HCT116 (cell line): ENCODE data around the gene ARNT2. TPM values are rescaled to one million over a fixed set of nuclear protein-coding genes. Genes with fewer than 3 reads are reported as not detected.

ENCODE experiments used
- ATAC-seq: fragments of 200-7000 bp; cut with Tn5 transposase; 2 replicates; pipeline ENCODE4 v1.9.1; 2020; ENCODE audit warnings: mild to moderate bottlenecking, moderate library complexity
- BruUV-seq: library from RNA; stranded (reverse); fragments of 400-500 nt; replicated peaks from 2 replicates; lab custom pipeline; 2021; lab: Mats Ljungman, UMichigan
- CTCF ChIA-PET: fragments of 300-600 bp; sonication (Branson Sonifier 250); formaldehyde crosslinking; loops from one replicate; lab custom pipeline; 2021; ENCODE audit warnings: antibody characterized with exemption; lab: Charles Lee
- POLR2A ChIA-PET: fragments of 300-600, 350-600 bp; sonication (Branson Sonifier 250); formaldehyde crosslinking; loops from one replicate; lab custom pipeline; 2021; ENCODE audit warnings: antibody characterized with exemption; lab: Charles Lee
- RAD21 ChIA-PET, 2 experiments: fragments of 300-600 bp; sonication (Branson Sonifier 250); formaldehyde crosslinking; loops; one replicate each; lab custom pipeline; 2023; ENCODE audit warnings: low total read pairs in 2 of 2; ENCODE audit not compliant: uncharacterized antibody in 2 of 2, unreplicated experiment in 2 of 2, low non-redundant PET in 1 of 2; lab: Charles Lee
- DNase-seq: peaks from one replicate; pipeline ENCODE4 v3.0.0-alpha.2; 2010; ENCODE audit warnings: low read depth, low spot score
- H2AFZ ChIP-seq: fragments of 200-600 bp; shearing (Covaris generic), sonication (generic); 2 replicates; pipeline ENCODE4 v1.6.1; 2017; ENCODE audit warnings: low read depth, mixed run types, mixed read lengths, antibody characterized with exemption, low read length; ENCODE audit not compliant: poor library complexity, severe bottlenecking
- H3K27ac ChIP-seq: 2 replicates; pipeline ENCODE4 v1.5.1; 2012; ENCODE audit warnings: low read depth, low read length
- H3K27me3 ChIP-seq: fragments of 200-600 bp; sonication (generic); 2 replicates; pipeline ENCODE4 v1.6.1; 2016; ENCODE audit warnings: mixed run types, low read length, mixed read lengths; ENCODE audit not compliant: insufficient read depth
- H3K36me3 ChIP-seq, 2 experiments: fragments of 200-500 bp in 1 of 2; fragments of 200-600 bp in 1 of 2; sonication (Bioruptor generic) in 1 of 2; sonication (generic) in 1 of 2; 2 replicates each; pipeline versions ENCODE4 v1.5.1 to v1.6.1; 2014 to 2016; ENCODE audit warnings: low read length in 2 of 2, inconsistent platforms in 1 of 2, mixed read lengths in 1 of 2, mixed run types in 1 of 2; ENCODE audit not compliant: insufficient read depth in 2 of 2, control insufficient read depth in 1 of 2
- H3K4me1 ChIP-seq, 2 experiments: fragments of 200-600 bp in 1 of 2; sonication (generic) in 1 of 2; 2 replicates each; pipeline versions ENCODE4 v1.5.1 to v1.6.1; 2012 to 2017; ENCODE audit warnings: low read length in 2 of 2, inconsistent platforms in 1 of 2, mild to moderate bottlenecking in 1 of 2, mixed read lengths in 1 of 2, mixed run types in 1 of 2, moderate library complexity in 1 of 2; ENCODE audit not compliant: insufficient read depth in 2 of 2, control insufficient read depth in 1 of 2
- H3K4me2 ChIP-seq: fragments of 200-600 bp; sonication (generic); 2 replicates; pipeline ENCODE4 v1.6.1; 2017; ENCODE audit warnings: mixed run types, low read length, mixed read lengths
- H3K4me3 ChIP-seq, 2 experiments: fragments of 200-600 bp in 1 of 2; sonication (generic) in 1 of 2; replicated peaks in 1 of 2; 2 replicates each; pipeline ENCODE4 v1.5.1; 2011 to 2016; ENCODE audit warnings: low read length in 2 of 2, control low read depth in 1 of 2, low read depth in 1 of 2, mild to moderate bottlenecking in 1 of 2, mixed read lengths in 1 of 2, mixed run types in 1 of 2
- H3K79me2 ChIP-seq: fragments of 200-600 bp; sonication (generic); 2 replicates; pipeline ENCODE4 v1.6.1; 2017; ENCODE audit warnings: mild to moderate bottlenecking, mixed run types, low read length, moderate library complexity, mixed read lengths; ENCODE audit not compliant: insufficient read depth
- H3K9ac ChIP-seq: fragments of 200-600 bp; sonication (generic); 2 replicates; pipeline ENCODE4 v1.6.1; 2016; ENCODE audit warnings: low read length, mixed read lengths
- H3K9me2 ChIP-seq: fragments of 200-600 bp; sonication (generic), shearing (Covaris generic); 2 replicates; pipeline ENCODE4 v1.6.1; 2017; ENCODE audit warnings: mixed run types, mild to moderate bottlenecking, moderate library complexity; ENCODE audit not compliant: insufficient read depth
- H3K9me3 ChIP-seq, 2 experiments: fragments of 200-500 bp in 1 of 2; fragments of 200-600 bp in 1 of 2; sonication (Bioruptor generic) in 1 of 2; sonication (generic) in 1 of 2; 2 replicates each; pipeline ENCODE4 v1.6.1; 2014 to 2017; ENCODE audit warnings: low read length in 2 of 2, mixed read lengths in 2 of 2, inconsistent platforms in 1 of 2, low read depth in 1 of 2, mild to moderate bottlenecking in 1 of 2, mixed run types in 1 of 2, moderate library complexity in 1 of 2; ENCODE audit not compliant: control insufficient read depth in 1 of 2, insufficient read depth in 1 of 2
- H4K20me1 ChIP-seq: fragments of 200-600 bp; sonication (generic), shearing (Covaris generic); 2 replicates; pipeline ENCODE4 v1.6.1; 2017; ENCODE audit warnings: mixed run types, mild to moderate bottlenecking, moderate library complexity; ENCODE audit not compliant: insufficient read depth
- CTCF ChIP-seq, 3 experiments: fragments of 200-600 bp in 1 of 3; sonication (generic) in 1 of 3; IDR thresholded peaks in 2 of 3; conservative IDR thresholded peaks in 1 of 3; 2 replicates each; pipeline ENCODE4 v1.5.1; 2012 to 2017; ENCODE audit warnings: low read depth in 2 of 3, low read length in 2 of 3, antibody characterized with exemption in 1 of 3, borderline replicate concordance in 1 of 3, control low read depth in 1 of 3, mild to moderate bottlenecking in 1 of 3, mixed read lengths in 1 of 3, mixed run types in 1 of 3, moderate library complexity in 1 of 3; ENCODE audit not compliant: insufficient read depth in 1 of 3
- FOSL1 ChIP-seq: IDR thresholded peaks from 2 replicates; pipeline ENCODE4 v1.6.1; 2012; ENCODE audit warnings: low read depth
- MAX ChIP-seq: IDR thresholded peaks from 2 replicates; pipeline ENCODE4 v1.6.1; 2012
- RAD21 ChIP-seq: IDR thresholded peaks from 2 replicates; pipeline ENCODE4 v1.6.1; 2012; ENCODE audit warnings: low read depth, mild to moderate bottlenecking
- TCF7L2 ChIP-seq: IDR thresholded peaks from 2 replicates; pipeline ENCODE4 v1.7.0; 2011; ENCODE audit warnings: borderline replicate concordance, inconsistent platforms; ENCODE audit not compliant: insufficient read depth, insufficient read length; ENCODE audit errors: extremely low read depth
- ZBTB33 ChIP-seq: IDR thresholded peaks from 2 replicates; pipeline ENCODE4 v1.6.1; 2011; ENCODE audit warnings: mild to moderate bottlenecking, low read length, moderate library complexity; ENCODE audit not compliant: insufficient replicate concordance; ENCODE audit errors: extremely low read depth
- ZFX ChIP-seq: fragments of 450-650 bp; IDR thresholded peaks from 2 replicates; pipeline ENCODE4 v1.6.1; 2017
- intact Hi-C: fragments of 100-400 bp; cut with micrococcal nuclease; formaldehyde crosslinking; loops from 2 replicates; pipeline ENCODE4 v1.10.0; 2022
- total RNA-seq: library from RNA; stranded (reverse); gene quantifications from one replicate; pipeline ENCODE4 v1.2.1, GENCODE V29; 2021; ENCODE audit not compliant: unreplicated experiment

The ARNT2 gene
- total RNA-seq, 1 experiment from 2014 or later = 3.0 TPM

GRCh38 chr15:80557441-80558234 lies 153.5 kb downstream of the ARNT2 start:
- intact Hi-C loops = no loop called here
- H4K20me1 ChIP-seq = no peaks in the 10 kb centered on the region
- CTCF ChIA-PET = interaction anchor here (0.5 kb wide), 1 partner anchor 417 kb away, joined by 3 read pairs; no protein-coding TSS in a partner anchor

GRCh38 chr15:80558631-80559319 lies 154.6 kb downstream of the ARNT2 start:
- no peaks in the 10 kb centered on the region for H3K9me3 ChIP-seq
- H4K20me1 ChIP-seq = no peaks in the 10 kb centered on the region
- intact Hi-C loops = no loop called here
- DNase-seq (no peak), ATAC-seq (no peak)
- no peaks in the 10 kb centered on the region for H3K4me1 ChIP-seq
- ChIA-PET POLR2A (no interaction called here), CTCF (no interaction called here), RAD21 (no interaction called here)
- no TSS peak for BruUV-seq
- no peak overlapping the region for H2AFZ ChIP-seq
- H3K36me3 ChIP-seq = no peaks in the 10 kb centered on the region
- no peak overlapping the region for H3K4me3 ChIP-seq
- no peaks in the 10 kb centered on the region for H3K9me2 ChIP-seq
- H3K79me2 ChIP-seq = no peaks in the 10 kb centered on the region
- no peak overlapping the region for H3K4me2 ChIP-seq
- H3K9ac ChIP-seq = no peak overlapping the region
- TF ChIP-seq ZBTB33 (no peak), TCF7L2 (no peak), RAD21 (no peak), CTCF (IDR thresholded peaks at IDR 0.05 in 2 of 3, conservative IDR thresholded peaks at IDR 0.05 in 1 of 3; ENCODE audit: borderline replicate concordance in 1 of 3, insufficient read depth in 1 of 3, low read depth in 2 of 3, low read length in 2 of 3) (no peak)
- H3K27me3 ChIP-seq = no peaks in the 10 kb centered on the region
- no peak overlapping the region for H3K27ac ChIP-seq

More at GRCh38 chr15:80557441-80558234, 153.5 kb downstream of the ARNT2 start:
- H3K27me3 ChIP-seq = no peaks in the 10 kb centered on the region
- no peak overlapping the region for H3K9ac ChIP-seq
- DNase-seq (no peak), ATAC-seq (no peak)
- no peaks in the 10 kb centered on the region for H3K36me3 ChIP-seq
- H3K9me3 ChIP-seq = no peaks in the 10 kb centered on the region
- BruUV-seq = no TSS peak
- H2AFZ ChIP-seq = no peak overlapping the region
- ChIA-PET RAD21 (no interaction called here), POLR2A (no interaction called here)
- no peak overlapping the region for H3K27ac ChIP-seq
- no peaks in the 10 kb centered on the region for H3K79me2 ChIP-seq
- H3K4me2 ChIP-seq = no peak overlapping the region
- TF ChIP-seq FOSL1 = no peak
- no peak for TF ChIP-seq MAX
- TF ChIP-seq ZFX = no peak
- no peaks in the 10 kb centered on the region for H3K4me1 ChIP-seq
- no peak overlapping the region for H3K4me3 ChIP-seq
- H3K9me2 ChIP-seq = no peaks in the 10 kb centered on the region
